NCI-H1694 (cell line): Measurements from ENCODE around the gene NPY1R.

Source experiments
- DNase-seq: peaks from one replicate; lab custom pipeline; 2025; lab: John Stamatoyannopoulos, UW

Gene NPY1R

GRCh38 chr4:163332526-163333406 is at the start of gene NPY1R:
NPY1R (minus strand) TSS chr4:163332596; CDS start chr4:163326554, 6,042 bp downstream.
- DNase-seq: no peak

DNA sequence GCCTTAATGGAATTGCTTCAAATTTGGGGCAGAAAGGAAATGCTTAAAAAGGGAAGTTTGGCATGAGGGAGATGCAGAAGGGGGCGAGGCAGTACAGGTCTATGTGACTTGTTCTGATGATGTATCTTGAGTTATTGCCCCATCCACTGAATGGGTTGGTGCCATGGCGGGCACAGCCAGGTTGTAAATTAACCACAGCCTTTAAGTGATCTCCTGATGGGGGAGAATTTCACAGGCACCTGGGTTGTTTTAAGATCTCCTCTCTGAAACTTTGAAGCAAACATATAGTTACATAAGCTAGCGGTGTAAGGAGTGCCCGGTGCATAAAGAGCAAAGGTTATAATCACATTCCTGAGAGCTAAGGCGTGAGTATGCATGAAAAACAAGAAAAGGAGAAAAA is 48.3 kb upstream of the NPY1R start:
- no peak for DNase-seq

GRCh38 chr4:163378661-163379060 is 46.3 kb upstream of the NPY1R start:
- DNase-seq: no peak

GRCh38 chr4:163372029-163372428 is 39.6 kb upstream of the NPY1R start:
- no peak for DNase-seq

DNA sequence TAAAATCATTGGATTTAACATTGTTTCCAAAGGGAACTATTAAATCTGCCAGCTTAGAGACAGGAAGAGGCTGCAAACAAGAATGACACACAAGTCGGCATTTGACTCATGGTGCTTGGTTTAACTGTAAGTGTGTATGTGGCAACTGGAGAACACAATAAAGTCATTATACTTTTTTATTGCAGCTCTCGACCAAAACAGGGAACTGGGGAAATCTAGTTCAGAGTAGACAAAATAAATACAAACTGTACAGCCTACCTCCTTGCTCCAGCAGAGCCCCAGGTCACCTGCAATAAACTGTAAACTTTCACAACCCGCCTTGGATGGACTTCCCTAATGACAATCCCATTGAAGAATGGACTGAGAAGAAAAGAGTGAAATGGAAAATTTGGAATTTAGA is 35.3 kb upstream of the NPY1R start:
- DNase-seq: no peak

GRCh38 chr4:163356104-163356503 is 23.7 kb upstream of the NPY1R start:
- no peak for DNase-seq

- no peak for DNase-seq
Measured at GRCh38 chr4:163353054-163353453, 20.7 kb upstream of the NPY1R start.

DNA sequence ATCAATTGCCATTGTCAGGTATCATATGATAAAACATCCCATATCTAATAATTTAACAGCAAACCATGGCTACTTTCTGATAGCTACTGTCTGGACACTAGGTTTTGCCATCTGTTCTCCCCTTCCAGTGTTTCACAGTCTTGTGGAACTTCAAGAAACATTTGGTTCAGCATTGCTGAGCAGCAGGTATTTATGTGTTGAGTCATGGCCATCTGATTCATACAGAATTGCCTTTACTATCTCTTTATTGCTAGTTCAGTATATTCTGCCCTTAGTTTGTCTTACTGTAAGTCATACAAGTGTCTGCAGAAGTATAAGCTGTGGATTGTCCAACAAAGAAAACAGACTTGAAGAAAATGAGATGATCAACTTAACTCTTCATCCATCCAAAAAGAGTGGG is 18.3 kb upstream of the NPY1R start:
- DNase-seq: no peak

DNA sequence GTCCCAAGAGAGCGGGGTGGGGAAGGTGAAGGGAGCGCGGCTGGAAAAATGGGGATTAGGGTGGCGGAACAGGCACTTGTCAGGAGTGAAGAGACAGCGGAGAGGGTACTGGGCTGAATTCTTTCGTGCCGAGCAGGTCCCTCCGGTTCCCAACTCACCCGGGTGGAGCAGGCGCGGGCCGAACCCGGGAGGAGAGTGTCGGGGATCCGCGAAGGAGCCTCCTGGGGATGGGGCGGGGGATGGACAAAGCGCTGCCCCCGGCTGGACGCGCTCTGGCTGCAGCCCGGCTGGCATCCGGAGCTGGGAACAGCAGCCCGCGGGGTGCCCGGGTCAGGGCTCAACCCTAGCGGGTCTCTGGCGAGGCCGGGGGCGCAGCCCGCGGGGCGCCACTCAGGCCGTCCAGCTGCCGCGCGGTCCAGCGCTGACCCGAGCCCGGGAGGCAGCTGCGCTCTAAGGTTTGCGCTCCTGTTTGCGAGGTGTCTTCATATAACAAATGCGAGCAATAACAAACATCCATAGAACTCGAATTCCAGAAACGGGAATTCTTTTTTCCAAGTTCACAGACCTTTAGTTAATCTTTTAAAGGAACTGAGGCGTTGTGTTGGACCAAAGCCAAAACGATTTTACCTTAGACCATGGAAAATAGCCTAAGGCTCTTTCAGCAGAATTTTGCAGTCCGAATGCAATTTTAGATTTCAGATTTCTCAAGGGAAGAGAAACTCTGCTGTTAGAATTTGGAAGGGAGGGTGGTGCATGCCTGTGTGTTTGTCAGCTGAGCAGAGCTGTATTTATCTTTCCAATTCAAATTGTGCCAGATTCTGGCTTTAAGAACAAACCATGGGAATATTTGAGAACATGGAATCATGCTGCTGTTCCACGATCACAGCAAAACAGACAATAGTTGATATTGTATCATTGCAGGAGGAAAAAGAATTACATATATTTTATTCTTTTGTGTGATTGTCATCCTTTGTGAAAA is 12.0 kb upstream of the NPY1R start:
- no peak for DNase-seq

GRCh38 chr4:163343604-163344146 is 11.3 kb upstream of the NPY1R start, which contains the start of gene NPY5R:
NPY5R (plus strand) TSS chr4:163343892; CDS start chr4:163350274, 6,382 bp downstream.
- DNase-seq: no peak

- DNase-seq: no peak
Measured at GRCh38 chr4:163335384-163335783, 3.0 kb upstream of the NPY1R start.

GRCh38 chr4:163331629-163332376 is 593 bp downstream of the NPY1R start:
- no peak for DNase-seq

- no peak for DNase-seq
Measured at GRCh38 chr4:163330916-163331628, 1.3 kb downstream of the NPY1R start.

DNA sequence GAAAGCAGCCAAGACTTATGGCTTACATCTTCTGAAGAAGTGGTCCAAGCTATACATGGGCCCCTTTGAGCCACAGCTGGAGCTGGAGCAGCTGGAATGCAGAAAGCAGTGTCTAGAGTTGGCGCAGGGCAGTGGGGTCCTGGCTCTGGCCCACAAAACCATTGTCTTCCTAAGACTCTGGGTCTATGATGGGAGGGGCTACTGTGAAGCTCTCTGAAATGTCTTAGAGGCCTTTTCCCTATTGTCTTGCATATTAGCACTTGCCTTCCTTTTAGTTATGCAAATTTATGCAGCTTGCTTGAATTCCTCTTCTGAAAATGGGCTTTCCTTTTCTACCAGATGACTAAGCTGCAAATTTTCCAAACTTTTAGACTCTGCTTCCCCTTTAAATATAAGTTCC is 15.3 kb downstream of the NPY1R start:
- DNase-seq: no peak

DNA sequence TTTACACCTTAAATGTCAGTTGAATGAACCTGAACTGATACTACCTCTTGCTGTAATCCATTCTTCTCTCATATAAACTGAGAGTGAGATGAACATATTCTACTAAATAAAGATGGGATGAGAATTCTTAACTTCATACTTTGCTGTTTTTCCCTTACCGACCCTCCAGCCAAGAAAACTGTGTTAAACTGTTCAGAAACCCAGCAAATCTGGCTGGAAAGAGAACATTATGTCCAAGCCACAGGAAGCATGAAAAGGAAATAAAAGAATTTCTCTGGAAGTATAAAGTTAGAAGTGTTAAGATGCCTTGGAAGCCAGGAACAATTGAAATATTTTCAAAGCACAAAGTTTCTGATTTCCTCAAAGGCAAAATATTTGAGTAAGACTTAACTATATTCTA is 22.9 kb downstream of the NPY1R start:
- DNase-seq: no peak

DNA sequence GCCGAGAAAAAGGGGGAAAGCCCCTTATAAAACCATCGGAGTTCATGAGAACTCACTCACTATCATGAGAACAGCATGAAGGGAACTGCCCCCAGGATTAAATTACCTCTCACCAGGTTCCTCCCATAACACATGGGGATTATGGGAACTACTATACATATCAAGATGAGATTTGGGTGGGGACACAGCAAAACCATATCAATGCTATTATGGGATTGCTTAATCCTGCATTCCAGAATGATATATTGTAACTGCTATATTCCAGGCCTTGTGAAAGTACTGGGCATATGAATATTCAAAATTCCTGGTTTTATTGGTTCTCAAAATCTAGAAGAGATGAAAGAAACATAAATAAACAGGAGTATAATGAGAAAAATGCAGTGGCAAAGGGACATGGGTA is 29.3 kb downstream of the NPY1R start:
- DNase-seq: no peak

GRCh38 chr4:163300445-163300844 is 32.0 kb downstream of the NPY1R start:
- DNase-seq: no peak

- DNase-seq: no peak
Measured at GRCh38 chr4:163295138-163295537, 37.3 kb downstream of the NPY1R start.

DNA sequence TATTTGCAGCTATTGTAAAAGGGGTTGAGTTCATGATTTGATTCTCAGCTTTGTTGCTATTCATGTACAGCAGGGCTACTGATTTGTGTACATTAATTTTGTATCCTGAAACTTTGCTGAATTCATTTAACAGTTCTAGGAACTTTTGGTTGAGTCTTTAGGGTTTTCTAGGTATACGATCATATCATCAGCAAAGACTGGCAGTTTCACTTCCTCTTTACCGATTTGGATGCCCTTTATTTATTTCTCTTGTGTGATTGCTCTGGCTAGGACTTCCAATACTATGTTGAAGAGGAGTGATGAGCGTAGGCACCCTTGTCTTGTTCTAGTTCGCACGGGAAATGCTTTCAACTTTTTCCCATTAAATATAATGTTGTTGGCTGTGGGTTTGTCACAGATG is 48.1 kb downstream of the NPY1R start:
- DNase-seq: no peak

- no peak for DNase-seq
Measured at GRCh38 chr4:163280703-163281519, 51.5 kb downstream of the NPY1R start.
